ENCODE measurements around the gene PCDHA1.
A peak's percentile ranks its signal among the peaks of the same experiment; 100 is the strongest.

Gene PCDHA1

DNA sequence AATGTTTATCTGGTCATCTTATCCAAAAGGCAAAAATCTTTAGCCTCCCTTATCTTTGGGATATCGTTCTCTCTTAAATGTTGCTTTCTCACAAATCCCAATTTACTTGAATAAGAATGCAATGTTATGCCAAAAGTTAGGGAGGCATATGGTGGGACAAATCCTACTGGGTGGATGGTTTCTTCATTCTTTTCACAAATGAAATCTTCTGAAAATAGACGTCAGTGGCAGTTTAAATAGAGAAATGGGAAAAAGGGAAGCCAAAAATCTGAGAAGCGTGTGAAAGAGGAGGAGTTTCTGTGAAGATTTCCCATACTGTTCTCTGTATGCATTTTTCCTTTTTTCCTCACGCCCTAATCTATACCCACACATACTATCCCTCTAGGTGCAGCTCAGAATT, 137.7 kb downstream of the PCDHA1 start:
- DNase-seq, result no peak

DNA sequence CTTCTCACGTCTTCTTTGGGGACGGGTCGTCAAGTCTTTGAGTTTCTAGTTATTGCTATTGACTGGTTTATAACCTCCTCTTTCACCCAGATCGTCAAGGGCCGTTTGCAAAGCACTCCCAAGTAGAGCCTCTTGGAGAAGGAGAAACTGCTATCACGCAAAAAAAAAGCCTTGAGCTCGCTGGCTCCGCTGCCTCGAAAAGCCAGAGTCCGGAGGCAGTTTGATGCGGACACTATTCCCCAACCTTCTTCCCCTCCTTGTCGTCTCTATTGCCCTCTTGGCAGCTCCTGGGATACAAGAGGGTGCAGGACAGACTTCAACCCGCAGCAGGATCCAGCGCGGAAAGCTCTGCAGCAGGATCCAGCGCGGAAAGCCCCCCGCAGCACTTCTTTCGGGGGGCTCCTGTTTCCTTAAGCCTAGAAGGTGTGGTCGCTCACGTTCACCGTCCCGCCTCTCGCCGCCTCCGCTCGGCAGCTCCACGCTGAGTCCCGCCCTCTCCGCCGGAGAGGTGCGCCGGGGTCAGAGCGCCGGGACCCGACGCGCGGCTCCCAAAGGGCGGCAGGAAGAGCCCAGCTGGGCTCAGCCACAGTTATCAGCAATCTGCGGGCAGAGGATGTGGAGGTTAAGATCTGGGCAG, 140.0 kb downstream of the PCDHA1 start, which contains the start of gene PCDHAC1:
TSS of gene PCDHAC1 (plus strand) at position 494 of the 637 bp plus-strand sequence. CDS start 594 bp downstream, outside the sequence.
- DNase-seq, result no peak

DNA sequence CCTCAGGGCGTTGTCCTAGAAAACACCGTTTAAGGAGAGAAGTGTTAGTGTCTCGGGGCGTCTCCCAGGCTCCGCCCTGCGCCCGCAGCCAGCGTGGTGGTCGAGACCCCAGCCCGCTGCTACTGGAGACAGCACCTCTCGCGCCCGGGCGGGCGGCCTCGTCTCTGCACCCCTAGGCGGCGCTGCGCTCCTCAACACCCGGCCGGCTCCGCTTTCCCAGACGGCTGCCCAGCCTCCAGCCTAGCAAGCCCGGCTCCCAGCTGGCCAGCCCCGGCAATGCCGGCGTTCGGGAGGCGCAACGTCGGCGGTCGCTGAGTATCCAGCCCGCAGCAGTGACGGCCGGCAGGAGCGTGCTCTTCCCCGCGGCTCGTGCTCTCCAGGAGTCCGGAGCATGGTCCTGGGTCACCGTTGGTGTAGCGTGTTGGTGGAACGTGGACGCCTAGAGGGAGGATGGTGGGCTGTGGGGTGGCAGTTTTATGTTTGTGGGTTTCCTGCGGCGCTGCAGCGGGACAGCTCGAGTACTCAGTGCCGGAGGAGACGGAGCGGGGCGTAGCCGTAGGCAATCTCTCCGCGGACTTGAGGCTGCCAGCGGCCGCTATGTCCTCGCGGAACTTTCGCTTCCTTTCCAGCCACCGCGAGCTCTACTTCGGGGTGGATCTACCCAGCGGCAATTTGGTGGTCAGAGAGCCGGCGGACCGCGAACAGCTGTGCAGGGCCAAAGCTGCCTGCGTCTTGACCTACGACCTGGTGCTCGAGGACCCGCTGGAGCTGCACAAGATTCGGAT, 140.7 kb downstream of the PCDHA1 start:
- DNase-seq, result peak; percentile 7 to 35 (median 17)

DNA sequence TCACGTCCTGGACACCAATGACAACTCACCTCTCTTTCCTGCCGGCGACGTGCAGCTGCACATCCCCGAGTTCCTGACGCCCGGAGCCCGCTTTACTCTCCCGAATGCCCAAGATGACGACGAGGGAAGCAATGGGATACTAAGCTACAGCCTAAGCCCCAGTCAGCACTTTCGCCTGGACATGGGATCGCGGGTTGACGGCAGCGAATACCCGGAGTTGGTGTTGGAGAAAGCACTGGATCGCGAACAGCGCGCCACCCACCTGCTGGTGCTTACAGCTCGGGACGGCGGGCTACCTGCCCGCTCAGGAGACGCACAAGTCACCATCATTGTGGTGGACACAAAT, 141.3 kb downstream of the PCDHA1 start:
- DNase-seq, result no peak

DNA sequence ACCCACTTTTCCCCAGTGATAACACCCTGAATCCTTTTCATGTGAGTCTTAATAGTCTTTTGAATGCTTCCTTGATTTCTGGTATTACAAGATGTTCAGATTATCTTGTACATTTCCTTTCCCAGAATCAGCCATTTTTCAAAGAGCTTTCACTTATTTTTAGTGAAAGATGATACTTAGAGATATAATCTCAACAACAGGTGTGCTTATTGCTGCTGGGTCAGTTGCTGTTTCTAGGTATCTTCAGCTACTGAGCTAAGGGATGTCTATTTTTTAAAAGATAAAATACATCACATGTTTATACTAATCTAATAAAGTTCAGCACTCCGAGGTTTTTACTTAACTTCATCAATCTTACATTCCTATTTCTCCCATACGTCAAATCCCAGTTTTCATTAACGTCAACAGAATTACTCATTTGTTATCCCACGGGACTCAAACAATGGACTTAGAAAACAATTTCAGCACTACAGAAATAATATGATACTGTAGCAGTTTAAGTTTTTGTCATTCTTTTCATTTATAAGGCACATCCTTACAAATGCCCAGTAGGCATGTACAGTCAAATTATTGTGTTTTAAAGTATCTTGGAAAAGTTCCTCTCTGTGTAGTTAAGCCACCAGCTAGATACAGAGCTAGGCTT, 149.1 kb downstream of the PCDHA1 start:
- no peak for DNase-seq

DNA sequence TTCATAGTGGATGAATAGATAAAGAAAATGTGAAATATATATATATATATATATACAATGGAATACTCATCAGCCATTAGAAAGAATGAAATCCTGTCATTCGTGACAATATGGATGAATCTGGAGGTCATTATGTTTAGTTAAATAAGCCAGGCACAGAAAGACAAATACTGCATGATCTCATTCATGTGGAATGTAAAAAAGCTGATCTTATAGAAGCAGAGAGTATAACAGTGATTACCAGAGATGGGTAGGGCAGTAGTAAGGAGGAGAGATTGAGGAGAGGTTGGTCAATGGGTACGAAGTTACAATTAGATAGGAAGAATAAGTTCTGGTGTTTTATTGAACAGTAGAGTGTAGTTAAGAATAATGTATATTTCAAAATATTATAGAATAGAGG, 160.6 kb downstream of the PCDHA1 start:
- no peak for DNase-seq

DNA sequence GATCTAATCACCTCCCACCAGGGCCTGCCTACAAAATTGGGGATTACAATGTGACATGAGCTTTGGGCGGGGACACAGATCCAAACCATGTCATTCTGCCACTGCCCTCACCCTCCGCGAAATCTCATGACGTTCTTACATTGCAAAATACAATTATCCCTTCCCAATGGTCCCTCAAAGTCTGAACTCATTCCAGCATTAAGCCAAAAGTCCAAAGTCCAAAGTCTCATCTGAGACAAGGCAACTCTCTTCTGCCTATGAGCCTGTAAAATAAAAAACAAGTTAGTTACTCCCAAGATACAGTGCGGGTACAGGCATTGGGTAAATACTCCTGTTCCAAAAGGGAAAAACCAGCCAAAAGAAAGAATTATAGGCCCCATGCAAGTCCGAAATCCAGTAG, 165.7 kb downstream of the PCDHA1 start:
- DNase-seq, result no peak

DNA sequence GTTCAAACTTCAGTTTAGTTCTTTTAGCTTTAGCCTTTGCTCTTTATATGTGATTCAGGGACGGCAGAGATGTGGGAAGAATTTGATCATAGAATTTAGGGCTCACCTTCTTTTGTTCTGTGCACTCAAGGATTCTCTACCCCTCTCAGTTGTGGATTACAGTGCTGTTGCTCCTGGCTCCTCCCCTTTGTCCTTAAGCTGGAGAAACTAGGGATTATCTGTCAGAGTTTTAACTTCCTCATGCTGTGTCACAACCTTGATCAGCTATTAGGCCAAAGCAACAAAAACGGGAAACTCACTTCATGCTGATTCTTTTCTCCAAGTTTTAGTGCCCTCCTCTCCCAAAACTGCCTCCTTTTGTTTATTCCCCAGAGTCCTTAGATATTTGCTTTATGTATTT, 167.3 kb downstream of the PCDHA1 start:
- DNase-seq, result peak in 1 of 4 experiments; percentile 1

DNA sequence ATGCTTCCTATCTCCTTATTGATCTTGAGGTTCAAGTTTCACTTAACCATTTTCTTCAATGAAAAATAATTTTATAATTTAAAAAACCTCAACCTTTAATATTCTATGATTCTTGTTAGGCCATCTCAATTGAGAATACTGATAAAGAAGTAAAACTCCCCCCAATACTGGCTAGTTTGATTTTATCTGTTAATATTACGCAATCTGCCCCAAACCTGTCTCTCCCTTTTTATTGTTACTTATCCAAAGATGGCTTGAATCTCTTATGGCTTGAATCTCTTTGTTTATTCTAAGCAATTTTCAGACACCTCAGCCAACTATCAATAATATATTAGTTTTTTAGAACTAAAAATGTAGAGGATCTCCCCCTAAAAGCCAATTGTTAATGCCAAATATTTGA, 176.2 kb downstream of the PCDHA1 start:
- DNase-seq, result no peak

DNA sequence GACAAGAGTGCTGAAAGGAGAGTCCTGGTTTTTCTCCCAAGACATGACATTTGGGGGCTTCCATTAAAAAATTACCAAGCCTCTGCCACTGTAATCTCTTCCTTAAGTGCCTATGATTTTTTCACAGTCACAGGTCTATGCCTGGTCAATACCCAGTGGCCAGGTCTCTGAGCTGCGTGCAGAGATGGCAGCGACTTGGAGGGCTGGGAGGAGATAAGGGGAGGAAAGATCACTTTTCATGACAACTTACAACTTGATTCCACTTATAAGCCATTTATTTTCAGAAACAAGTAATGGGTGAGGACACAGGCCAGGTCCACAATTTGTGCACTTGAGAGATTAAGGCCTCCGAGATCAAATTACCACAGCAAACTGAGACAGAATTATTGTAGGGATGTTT, 178.4 kb downstream of the PCDHA1 start:
- no peak for DNase-seq

DNA sequence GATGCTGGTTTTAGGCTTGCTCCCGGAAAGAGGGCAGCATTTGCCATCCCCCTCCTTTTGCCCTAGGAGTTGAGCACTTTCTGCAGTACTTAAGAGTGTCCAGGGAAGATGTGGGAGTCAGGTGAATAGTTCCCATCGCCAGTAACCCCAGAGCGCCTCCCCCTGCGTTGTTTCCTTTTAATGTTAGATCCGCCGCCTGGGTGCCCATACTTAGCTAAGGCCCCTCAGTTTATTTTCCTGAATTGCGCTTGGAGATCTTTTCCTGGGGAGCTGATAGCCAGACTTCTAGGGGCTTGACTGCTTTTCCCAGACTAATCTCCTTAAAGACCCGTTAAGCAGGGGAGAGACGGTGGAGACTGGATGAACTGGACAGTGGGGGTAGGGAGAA, 180.0 kb downstream of the PCDHA1 start:
- no peak for DNase-seq

DNA sequence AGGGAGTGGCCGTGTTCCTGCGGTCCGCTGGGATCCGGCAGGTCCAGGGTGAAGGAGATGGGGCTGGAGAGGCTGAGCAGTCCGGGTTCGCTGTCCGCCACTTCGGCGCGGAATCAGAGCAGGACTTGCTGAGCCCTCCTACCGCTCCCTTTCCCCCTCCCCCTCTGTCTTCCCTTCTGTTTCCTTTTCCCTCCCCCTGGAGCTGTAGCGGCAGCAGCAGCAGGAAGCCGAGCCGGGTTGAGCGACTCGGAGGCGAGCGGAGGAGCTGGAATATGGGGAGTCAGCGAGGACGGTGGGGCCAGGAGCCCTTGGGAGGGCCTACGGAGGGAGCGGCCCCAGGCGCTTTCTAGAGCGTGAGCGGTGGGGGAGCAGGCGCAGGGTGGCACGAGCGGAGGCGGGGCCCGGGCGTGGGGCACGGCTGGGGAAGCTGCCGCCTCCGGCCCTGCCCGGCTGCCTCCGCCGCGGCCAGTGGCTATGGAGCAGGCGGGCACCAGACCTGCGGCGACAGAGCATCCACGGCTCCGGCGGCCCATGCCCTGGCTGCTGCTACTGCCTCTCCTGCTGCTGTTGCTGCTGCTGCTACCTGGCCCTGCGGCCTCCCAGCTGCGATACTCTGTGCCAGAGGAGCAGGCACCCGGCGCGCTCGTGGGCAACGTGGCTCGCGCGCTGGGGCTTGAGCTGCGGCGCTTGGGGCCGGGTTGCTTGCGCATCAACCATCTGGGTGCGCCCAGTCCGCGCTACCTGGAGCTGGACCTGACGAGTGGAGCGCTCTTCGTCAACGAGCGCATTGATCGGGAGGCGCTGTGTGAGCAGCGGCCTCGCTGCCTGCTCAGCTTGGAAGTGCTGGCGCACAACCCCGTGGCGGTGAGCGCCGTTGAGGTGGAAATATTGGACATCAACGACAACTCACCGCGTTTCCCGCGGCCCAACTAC, 180.6 kb downstream of the PCDHA1 start, which contains the start of gene PCDHAC2:
TSS of gene PCDHAC2 (plus strand) at position 184 of the 933 bp plus-strand sequence. CDS start at position 475, 291 bp downstream.
- DNase-seq, result no peak

DNA sequence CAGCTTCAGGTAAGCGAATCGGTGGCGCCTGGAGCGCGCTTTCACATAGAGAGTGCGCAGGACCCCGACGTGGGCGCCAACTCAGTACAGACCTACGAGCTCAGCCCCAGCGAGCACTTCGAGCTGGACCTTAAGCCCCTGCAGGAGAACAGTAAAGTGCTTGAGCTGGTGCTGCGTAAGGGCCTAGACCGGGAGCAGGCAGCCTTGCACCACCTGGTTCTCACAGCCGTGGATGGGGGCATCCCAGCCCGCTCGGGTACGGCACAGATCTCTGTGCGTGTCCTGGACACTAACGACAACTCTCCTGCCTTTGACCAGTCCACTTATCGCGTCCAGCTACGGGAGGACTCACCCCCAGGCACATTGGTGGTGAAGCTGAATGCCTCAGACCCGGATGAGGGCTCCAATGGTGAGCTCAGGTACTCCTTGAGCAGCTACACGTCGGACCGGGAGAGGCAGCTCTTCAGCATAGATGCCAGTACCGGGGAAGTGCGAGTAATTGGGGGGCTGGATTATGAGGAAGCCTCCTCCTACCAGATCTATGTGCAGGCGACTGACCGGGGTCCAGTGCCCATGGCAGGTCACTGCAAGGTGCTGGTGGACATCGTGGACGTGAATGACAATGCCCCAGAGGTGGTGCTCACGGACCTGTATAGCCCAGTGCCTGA, 181.4 kb downstream of the PCDHA1 start:
- no peak for DNase-seq

DNA sequence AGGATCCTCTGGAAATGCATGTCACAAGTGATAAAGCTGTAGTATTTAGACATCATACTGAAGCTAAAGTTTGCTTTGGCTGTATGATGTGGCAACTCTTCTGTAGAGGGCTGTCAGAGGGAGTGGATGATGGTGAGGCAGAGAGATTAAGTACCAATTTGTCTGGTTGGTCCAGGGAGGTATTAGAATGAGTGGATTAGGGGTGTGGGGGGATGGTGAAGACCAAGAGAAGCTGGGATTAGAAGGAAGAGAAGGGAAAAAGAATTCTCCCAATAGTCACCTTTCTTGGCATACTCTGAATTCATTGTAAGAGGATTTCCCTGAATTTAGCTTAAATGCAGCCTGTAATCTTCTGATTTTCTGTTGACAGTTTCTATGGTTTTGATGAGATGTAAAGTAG, 183.9 kb downstream of the PCDHA1 start:
- no peak for DNase-seq

DNA sequence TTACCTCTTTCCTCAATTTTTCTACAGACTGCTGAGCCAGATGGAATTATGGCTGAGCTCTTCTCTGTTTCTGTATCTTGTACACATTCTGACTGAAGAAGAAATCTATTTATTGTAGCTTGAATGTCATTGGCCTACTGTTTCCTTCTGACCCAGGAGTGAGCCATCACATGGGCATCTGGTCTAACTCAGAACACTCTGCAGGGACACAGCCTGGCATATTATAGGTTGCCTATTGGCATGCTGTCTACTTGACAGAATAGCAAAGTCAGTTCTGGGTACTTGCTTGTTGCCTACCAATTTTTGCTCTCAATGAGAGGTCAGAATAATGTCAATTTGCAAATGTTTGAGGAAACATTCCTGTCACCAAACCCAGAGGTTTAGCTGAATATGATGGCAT, 187.6 kb downstream of the PCDHA1 start:
- no peak for DNase-seq

DNA sequence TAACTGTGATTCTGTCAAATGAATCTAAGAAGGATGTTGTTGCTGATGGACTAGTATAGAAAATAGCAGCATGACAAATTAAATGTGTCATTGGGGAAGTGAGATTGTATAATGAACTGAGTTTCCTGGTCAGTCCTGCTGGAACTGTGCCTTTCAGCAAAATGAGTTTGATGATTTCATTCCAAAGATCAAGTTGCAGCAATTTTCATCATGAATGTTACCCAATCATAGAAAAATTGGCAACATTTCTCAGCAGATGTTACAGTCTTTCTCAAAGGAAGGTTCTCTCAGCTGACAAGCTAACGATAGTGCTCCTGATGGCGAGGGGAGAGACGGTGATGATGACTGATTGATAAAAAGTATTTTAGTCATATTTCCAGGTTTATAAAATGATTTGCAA, 191.1 kb downstream of the PCDHA1 start:
- DNase-seq, result peak in 1 of 4 experiments; percentile 21

DNA sequence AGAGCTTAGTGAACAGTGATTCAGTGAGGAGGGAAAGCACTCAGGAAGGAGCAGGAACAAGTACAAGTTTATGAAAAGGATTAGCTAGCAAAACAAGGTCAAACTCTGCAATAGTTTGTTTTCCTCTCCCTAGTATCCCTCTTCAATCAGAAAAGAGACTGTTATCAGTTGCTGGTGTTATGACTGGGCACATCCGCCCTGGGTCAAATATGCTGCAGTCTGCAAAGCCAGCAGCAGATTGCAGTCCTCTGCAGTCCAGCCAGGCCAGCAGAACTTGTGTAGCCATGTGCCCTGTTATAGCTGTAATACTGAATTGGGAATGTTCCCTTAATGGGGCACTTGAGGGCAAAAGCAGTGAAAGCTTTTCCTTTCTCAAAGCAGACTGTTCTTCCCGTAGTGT, 192.3 kb downstream of the PCDHA1 start:
- DNase-seq, result no peak

DNA sequence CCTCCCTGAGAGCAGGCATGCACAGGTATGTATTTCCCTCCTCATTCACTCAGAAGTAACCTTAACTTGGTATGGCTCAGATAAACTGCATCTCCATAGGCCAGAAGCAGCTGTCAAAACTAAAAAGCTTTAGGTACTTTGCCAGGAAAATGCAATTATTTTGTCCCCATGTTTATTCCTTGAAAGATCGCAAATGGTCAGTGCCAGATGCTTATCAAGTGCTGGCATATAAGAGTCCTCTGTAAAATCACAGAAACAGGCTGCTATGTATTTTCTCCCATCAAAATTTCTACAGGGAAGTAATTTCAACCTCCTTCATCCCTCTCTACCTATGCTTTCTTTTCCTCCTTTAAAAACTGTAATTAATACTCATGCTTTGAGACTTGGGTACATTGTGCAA, 193.0 kb downstream of the PCDHA1 start:
- DNase-seq, result no peak

DNA sequence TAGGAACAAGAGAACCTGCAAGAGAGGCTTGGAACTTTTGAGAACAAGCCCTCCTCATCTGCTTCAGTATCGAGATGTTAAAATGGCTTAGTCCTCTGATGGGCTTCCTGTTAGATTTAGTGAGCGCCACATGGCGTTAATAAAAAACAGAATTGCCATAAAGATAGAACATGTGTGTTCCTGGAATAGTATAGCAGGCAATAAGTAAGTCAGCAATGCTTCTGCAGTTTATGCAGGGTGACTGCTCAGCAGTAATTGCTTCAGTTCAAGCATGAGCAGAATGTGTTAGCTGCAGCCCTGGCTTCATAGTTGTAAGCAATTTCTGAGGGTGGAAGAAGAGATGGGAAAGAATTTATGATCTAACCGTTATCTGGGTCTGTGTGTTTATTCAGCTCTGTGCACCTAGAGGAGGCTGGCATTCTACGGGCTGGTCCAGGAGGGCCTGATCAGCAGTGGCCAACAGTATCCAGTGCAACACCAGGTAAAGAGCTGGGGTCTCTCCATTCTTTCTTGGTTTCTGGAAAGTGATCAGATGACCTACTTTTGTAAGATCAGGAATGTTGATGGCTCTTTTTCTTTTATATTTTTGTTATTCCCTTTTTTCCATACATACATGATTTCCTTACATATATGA, 196.3 kb downstream of the PCDHA1 start:
- DNase-seq, result no peak

DNA sequence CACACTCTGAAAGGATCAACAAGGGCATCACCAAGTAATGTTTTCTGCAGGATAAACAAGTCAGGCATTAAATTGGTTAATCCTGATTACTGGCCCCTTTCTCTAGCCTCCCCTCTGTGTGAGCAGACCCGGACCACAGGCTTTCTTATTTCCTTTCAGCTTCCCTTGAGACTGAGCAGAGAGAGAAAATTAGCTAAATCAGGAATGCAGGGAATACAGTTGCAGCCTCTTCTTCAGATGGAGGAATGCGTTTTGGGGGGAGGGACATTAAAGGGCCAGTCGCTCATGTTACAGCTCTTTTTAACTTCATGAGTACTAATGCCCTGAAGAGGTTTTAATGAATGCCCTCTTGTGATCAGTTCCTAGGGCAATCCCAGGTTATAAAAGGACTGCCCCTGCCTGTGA, 200.2 kb downstream of the PCDHA1 start:
- no peak for DNase-seq

DNA sequence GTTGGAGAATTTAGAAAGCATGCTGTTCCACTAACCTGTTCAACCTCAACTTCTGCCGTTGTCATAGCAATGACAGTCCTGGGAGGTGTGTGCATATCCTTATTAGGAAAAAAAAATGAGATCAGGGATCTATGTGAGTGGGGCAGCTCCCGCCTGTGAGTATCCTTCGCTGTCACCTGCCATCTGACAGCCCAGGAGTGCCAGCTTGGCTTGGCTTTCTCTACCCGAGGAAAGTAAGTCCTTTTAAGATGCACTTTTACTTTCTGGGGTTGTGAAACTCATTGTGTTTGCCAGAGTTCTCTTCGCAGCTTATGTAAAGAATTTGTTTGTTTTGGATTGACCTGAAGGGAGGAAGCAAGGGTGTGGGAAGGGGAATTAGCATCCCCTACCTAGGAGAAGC, 202.2 kb downstream of the PCDHA1 start:
- DNase-seq, result no peak

DNA sequence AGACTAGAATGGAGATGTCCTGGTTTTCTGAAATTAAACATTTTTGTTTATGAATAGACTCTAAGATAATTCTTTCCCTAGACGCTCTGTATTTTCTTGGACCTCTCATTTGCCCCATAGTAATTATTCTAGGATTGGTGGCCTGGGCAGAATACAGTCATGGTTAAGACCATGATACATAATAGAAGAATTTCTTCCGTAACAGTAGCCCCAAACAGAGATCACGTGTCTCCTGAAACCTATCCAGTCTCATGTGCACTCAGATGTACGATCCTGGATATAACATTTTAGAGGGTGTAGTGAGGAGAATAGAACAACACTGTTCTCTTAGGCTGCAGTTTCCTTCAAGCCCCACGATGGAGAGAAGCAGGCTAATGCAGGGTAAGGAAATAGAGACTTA, 202.7 kb downstream of the PCDHA1 start:
- DNase-seq, result no peak

Measured in suppressor macrophage (primary cell).